Fibroblast of lung (primary cell): ENCODE results near the gene DBNDD1.

Experiments used
- EZH2 ChIP-seq: IDR thresholded peaks from 2 replicates; pipeline ENCODE4 v1.5.1; 2012; ENCODE audit warnings: low read length, control low read depth, mild to moderate bottlenecking; ENCODE audit errors: missing control alignments
- TF ChIP-seq, protein P1 (sequence below), 2 donors: IDR thresholded peaks in 1 of 2; conservative IDR thresholded peaks in 1 of 2; 1 replicate in 1 of 2; 2 replicates in 1 of 2; pipeline ENCODE4 v1.5.1; 2011 to 2012; ENCODE audit warnings: low read length in 2 of 2, control low read depth in 1 of 2, inconsistent platforms in 1 of 2, low read depth in 1 of 2, mild to moderate bottlenecking in 1 of 2

DNA sequence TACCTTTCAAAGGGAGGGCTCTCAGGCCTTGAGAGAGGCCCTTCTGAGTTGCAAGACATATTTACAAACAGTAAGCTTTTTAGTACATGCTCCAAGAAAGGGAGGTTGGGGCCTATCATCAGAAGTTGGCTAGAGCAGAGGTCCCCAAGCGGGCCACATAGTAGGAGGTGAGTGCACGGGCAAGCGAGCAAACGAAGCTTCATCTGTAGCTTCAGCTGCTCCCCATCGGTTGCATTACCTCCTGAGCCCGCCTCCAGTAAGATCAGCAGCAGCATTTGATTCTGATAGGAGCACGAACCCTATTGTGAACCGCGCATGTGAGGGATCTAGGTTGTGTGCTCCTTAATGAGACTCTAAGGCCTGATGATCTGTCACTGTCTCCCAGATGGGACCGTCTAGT lies 31.7 kb upstream of the DBNDD1 start:
- TF ChIP-seq, protein P1, sequence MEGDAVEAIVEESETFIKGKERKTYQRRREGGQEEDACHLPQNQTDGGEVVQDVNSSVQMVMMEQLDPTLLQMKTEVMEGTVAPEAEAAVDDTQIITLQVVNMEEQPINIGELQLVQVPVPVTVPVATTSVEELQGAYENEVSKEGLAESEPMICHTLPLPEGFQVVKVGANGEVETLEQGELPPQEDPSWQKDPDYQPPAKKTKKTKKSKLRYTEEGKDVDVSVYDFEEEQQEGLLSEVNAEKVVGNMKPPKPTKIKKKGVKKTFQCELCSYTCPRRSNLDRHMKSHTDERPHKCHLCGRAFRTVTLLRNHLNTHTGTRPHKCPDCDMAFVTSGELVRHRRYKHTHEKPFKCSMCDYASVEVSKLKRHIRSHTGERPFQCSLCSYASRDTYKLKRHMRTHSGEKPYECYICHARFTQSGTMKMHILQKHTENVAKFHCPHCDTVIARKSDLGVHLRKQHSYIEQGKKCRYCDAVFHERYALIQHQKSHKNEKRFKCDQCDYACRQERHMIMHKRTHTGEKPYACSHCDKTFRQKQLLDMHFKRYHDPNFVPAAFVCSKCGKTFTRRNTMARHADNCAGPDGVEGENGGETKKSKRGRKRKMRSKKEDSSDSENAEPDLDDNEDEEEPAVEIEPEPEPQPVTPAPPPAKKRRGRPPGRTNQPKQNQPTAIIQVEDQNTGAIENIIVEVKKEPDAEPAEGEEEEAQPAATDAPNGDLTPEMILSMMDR (conservative IDR thresholded peaks at IDR 0.05 in 1 of 2, IDR thresholded peaks at IDR 0.05 in 1 of 2; ENCODE audit: low read depth in 1 of 2, low read length in 2 of 2): no peak
- TF ChIP-seq EZH2: no peak
